Measurements from ENCODE around the gene WRAP73.

Gene WRAP73

GRCh38 chr1:3614755-3615742 lies 34.9 kb downstream of the WRAP73 start:
- DNase-seq (ENCODE audit: low read depth, low spot score): no peak

GRCh38 chr1:3612123-3612522 lies 37.8 kb downstream of the WRAP73 start:
- DNase-seq (ENCODE audit: low read depth, low spot score): no peak

- DNase-seq (ENCODE audit: low read depth, low spot score): no peak
These were observed 38.5 kb downstream of the WRAP73 start, which contains the start of gene MEGF6 for GRCh38 chr1:3611170-3612019. Gene MEGF6, minus strand, starts transcription at chr1:3611508. Its CDS starts 240 bp downstream, at chr1:3611268.

- DNase-seq (ENCODE audit: low read depth, low spot score): no peak
These were observed 39.3 kb downstream of the WRAP73 start for GRCh38 chr1:3610527-3611169.

- no peak for DNase-seq (ENCODE audit: low read depth, low spot score)
These were observed 40.0 kb downstream of the WRAP73 start for GRCh38 chr1:3609769-3610526.

- no peak for DNase-seq (ENCODE audit: low read depth, low spot score)
These were observed 40.7 kb downstream of the WRAP73 start for GRCh38 chr1:3609016-3609768.

- DNase-seq (ENCODE audit: low read depth, low spot score): no peak
These were observed 41.7 kb downstream of the WRAP73 start for GRCh38 chr1:3608154-3608553.

GRCh38 chr1:3607703-3608065 lies 42.2 kb downstream of the WRAP73 start:
- DNase-seq (ENCODE audit: low read depth, low spot score): no peak

GRCh38 chr1:3606779-3607702 lies 42.9 kb downstream of the WRAP73 start:
- no peak for DNase-seq (ENCODE audit: low read depth, low spot score)

- DNase-seq (ENCODE audit: low read depth, low spot score): no peak
These were observed 44.7 kb downstream of the WRAP73 start for GRCh38 chr1:3604997-3605823.

GRCh38 chr1:3604468-3604974 lies 45.4 kb downstream of the WRAP73 start:
- DNase-seq (ENCODE audit: low read depth, low spot score): no peak

GRCh38 chr1:3603571-3604467 lies 46.1 kb downstream of the WRAP73 start:
- no peak for DNase-seq (ENCODE audit: low read depth, low spot score)

GRCh38 chr1:3603156-3603555 lies 46.7 kb downstream of the WRAP73 start:
- no peak for DNase-seq (ENCODE audit: low read depth, low spot score)

- no peak for DNase-seq (ENCODE audit: low read depth, low spot score)
These were observed 47.5 kb downstream of the WRAP73 start for GRCh38 chr1:3602375-3602774.

GRCh38 chr1:3601743-3602142 lies 48.2 kb downstream of the WRAP73 start:
- DNase-seq (ENCODE audit: low read depth, low spot score): no peak

- no peak for DNase-seq (ENCODE audit: low read depth, low spot score)
These were observed 49.5 kb downstream of the WRAP73 start for GRCh38 chr1:3600354-3600753.

GRCh38 chr1:3599816-3600215 lies 50.1 kb downstream of the WRAP73 start:
- no peak for DNase-seq (ENCODE audit: low read depth, low spot score)
